GM04503 (cell line): Measurements from ENCODE around the gene PHF12.
"Not testable (repeated sequence)": the region's sequence is repeated elsewhere in the genome, so short reads cannot be mapped to it uniquely, and the experiment has no call there.

ENCODE experiments used
- DNase-seq: peaks from one replicate; pipeline ENCODE4 v3.0.0-alpha.2; 2012; ENCODE audit warnings: low read depth

PHF12 gene

GRCh38 chr17:28953444-28954118 lies 2.3 kb upstream of the PHF12 start:
- DNase-seq, result no peak

- peak; percentile 98 for DNase-seq
Measured at GRCh38 chr17:28951991-28952975, 965 bp upstream of the PHF12 start.

GRCh38 chr17:28950752-28951427 lies 428 bp downstream of the PHF12 start:
- DNase-seq, result no peak

GRCh38 chr17:28950017-28950751 lies 1.1 kb downstream of the PHF12 start:
- no peak for DNase-seq

- no peak for DNase-seq
Measured at GRCh38 chr17:28949185-28950016, 1.9 kb downstream of the PHF12 start.

- DNase-seq, result no peak
Measured at GRCh38 chr17:28948873-28949184, 2.5 kb downstream of the PHF12 start.

GRCh38 chr17:28948342-28948741 lies 3.0 kb downstream of the PHF12 start:
- DNase-seq, result no peak

- DNase-seq, result no peak
Measured at GRCh38 chr17:28947639-28948038, 3.7 kb downstream of the PHF12 start.

GRCh38 chr17:28946239-28946638 lies 5.1 kb downstream of the PHF12 start:
- peak; percentile 86 for DNase-seq

GRCh38 chr17:28944862-28945741 lies 6.2 kb downstream of the PHF12 start:
- DNase-seq, result peak; percentile 45

GRCh38 chr17:28944343-28944742 lies 7.0 kb downstream of the PHF12 start:
- DNase-seq, result no peak

- no peak for DNase-seq
Measured at GRCh38 chr17:28942925-28943324, 8.4 kb downstream of the PHF12 start.

- no peak for DNase-seq
Measured at GRCh38 chr17:28941251-28941650, 10.1 kb downstream of the PHF12 start.

GRCh38 chr17:28940675-28941074 lies 10.6 kb downstream of the PHF12 start:
- DNase-seq, result no peak

GRCh38 chr17:28940142-28940541 lies 11.2 kb downstream of the PHF12 start:
- no peak for DNase-seq

GRCh38 chr17:28938552-28938951 lies 12.8 kb downstream of the PHF12 start:
- DNase-seq, result no peak

GRCh38 chr17:28937044-28937729 lies 14.1 kb downstream of the PHF12 start:
- DNase-seq, result no peak

GRCh38 chr17:28935744-28936460 lies 15.4 kb downstream of the PHF12 start:
- no peak for DNase-seq

- DNase-seq, result not testable (repeated sequence)
Measured at GRCh38 chr17:28934508-28934907, 16.8 kb downstream of the PHF12 start.
